Activated T-cell treated with anti-CD3 and anti-CD28 coated beads, Interleukin-2, amount 50 U/mL, for 72 hours (primary cell): ENCODE data around the gene THAP3. TPM values are rescaled to one million over a fixed set of nuclear protein-coding genes. Genes with fewer than 3 reads are reported as not detected.

Experiments
- ATAC-seq, 2 donors: fragments of 150-1000 bp; cut with Tn5 transposase; replicated peaks in 1 of 2; 2 replicates each; pipeline ENCODE4 v1.10.0; 2021; ENCODE audit warnings: moderate library complexity in 2 of 2, mild to moderate bottlenecking in 1 of 2
- DNase-seq, 2 donors: peaks; one replicate each; pipeline ENCODE4 v3.0.0; 2021 to 2022; ENCODE audit warnings: mixed read lengths in 1 of 2
- H3K27ac Mint-ChIP-seq: one replicate; pipeline ENCODE4 v1.8.0; 2022; ENCODE audit warnings: mild to moderate bottlenecking, moderate library complexity, mixed read lengths
- H3K27me3 Mint-ChIP-seq: one replicate; pipeline ENCODE4 v1.8.0; 2022; ENCODE audit warnings: low read depth, mixed read lengths
- H3K36me3 Mint-ChIP-seq, 2 donors: one replicate each; pipeline ENCODE4 v1.8.0; 2022; ENCODE audit warnings: mixed read lengths in 2 of 2, mild to moderate bottlenecking in 1 of 2; ENCODE audit not compliant: insufficient read depth in 2 of 2
- H3K4me1 Mint-ChIP-seq: one replicate; pipeline ENCODE4 v1.8.0; 2022; ENCODE audit warnings: low read depth, mixed read lengths
- H3K4me3 Mint-ChIP-seq, 2 donors: one replicate each; pipeline ENCODE4 v1.8.0; 2022; ENCODE audit warnings: mild to moderate bottlenecking in 2 of 2, mixed read lengths in 2 of 2, moderate library complexity in 2 of 2
- H3K9me3 Mint-ChIP-seq, 2 donors: one replicate each; pipeline ENCODE4 v1.8.0; 2022; ENCODE audit warnings: mixed read lengths in 2 of 2
- total RNA-seq, 2 donors: library from RNA; stranded (reverse); gene quantifications; one replicate each; pipeline ENCODE4 v1.2.3, GENCODE V29; 2022

THAP3 gene
- total RNA-seq, 2 donors from 2014 or later = 27.0 to 30.5 TPM

DNA sequence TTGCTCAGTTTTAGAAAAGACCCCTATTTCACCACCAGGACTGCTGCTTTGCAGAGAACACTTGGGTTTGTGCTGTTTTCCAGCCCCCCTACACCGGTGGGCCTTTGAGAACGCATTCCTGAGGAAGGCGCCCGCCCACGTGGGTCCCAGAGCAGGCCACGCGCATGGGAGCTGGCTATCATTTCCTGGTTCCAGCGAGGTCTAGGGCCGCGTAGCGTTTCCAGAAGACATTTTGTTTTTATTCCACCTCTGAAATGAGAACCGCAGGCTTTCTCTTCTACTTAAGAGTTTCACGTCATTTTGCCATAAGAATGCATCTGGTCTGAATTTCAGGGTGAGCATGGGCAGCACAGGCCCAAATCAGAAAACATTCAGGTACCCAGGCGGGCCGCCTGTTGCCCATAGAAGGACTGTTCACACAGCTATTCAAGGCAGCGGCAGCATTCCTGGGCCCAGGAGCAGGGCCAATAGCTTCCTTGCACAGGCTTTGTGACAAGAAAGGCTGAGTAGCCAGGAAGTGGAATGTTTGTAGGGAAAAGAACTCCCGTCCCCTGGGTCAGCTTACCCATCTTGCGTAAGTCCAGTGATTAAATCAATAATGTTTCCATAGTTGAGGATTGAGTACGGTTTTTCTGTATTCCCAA is 20.6 kb upstream of the THAP3 start:
- no peak for ATAC-seq
- Mint-ChIP-seq H3K4me3 (peak overlapping the region; percentile 79 to 91), H3K9me3 (no peaks in the 10 kb centered on the region), H3K4me1 (peaks cover 25% of the 10 kb centered on the region), H3K27me3 (no peaks in the 10 kb centered on the region), H3K27ac (peak overlapping the region; percentile 95), H3K36me3 (peaks cover 4% of the 10 kb centered on the region in 2 donors)
- DNase-seq = no peak

DNA sequence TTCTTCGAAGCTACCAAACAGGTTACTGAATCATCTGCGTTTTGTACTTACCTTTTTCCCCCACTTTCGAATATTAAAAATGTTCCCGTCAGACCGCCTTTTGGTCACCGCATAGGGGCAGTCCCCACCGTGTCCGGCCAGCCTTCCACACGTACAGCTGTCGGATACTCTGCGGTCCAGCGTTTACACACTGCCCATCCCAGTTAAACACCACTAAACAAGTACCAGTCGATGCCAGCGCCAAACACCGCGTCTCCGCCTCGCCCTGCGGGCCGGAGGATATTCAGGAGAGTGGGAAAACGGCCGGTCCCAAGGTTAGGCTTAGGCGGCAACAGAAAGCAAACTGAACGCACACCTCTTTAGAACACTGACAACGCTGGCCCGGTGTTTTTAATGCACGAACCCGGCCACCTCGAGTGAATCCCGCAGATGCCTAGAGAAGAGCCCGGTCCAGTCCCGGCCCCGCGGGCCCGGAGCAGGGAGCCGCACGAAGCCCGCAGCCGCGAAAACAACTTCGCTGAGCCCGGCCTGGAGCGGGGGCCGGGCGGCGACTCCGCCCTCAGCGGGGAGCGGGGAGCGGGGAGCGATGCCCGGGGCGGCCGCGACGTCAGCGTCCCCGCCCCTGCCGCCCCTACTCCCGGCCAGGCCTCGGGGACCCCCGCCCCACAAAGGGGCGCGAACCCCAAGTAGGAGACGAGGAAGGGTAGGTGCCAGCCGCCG is 11.9 kb upstream of the THAP3 start:
- peak; percentile 17 to 43 for DNase-seq
- Mint-ChIP-seq H3K4me1 (peaks cover 25% of the 10 kb centered on the region), H3K27me3 (no peaks in the 10 kb centered on the region), H3K36me3 (peaks cover 5 to 9% of the 10 kb centered on the region in 2 donors), H3K27ac (peak overlapping the region; percentile 83), H3K9me3 (no peaks in the 10 kb centered on the region), H3K4me3 (peak overlapping the region; percentile 87 to 94)
- ATAC-seq = peak; percentile 56 to 58

- ATAC-seq = peak; percentile 96 to 97
- H3K9me3 Mint-ChIP-seq = no peaks in the 10 kb centered on the region
- H3K36me3 Mint-ChIP-seq = peaks cover 5 to 9% of the 10 kb centered on the region in 2 donors
- peak within 1 kb of the TSS; percentile 83 for H3K27ac Mint-ChIP-seq
- no peaks in the 10 kb centered on the region for H3K27me3 Mint-ChIP-seq
- peak within 1 kb of the TSS; percentile 87 to 94 for H3K4me3 Mint-ChIP-seq
- H3K4me1 Mint-ChIP-seq = peaks cover 25% of the 10 kb centered on the region
- DNase-seq = peak; percentile 100
These were observed 11.2 kb upstream of the THAP3 start, which contains the start of gene PHF13 for GRCh38 chr1:6613361-6614018. TSS of gene PHF13 (plus strand) at chr1:6613731. CDS start at chr1:6614067, 336 bp downstream.

DNA sequence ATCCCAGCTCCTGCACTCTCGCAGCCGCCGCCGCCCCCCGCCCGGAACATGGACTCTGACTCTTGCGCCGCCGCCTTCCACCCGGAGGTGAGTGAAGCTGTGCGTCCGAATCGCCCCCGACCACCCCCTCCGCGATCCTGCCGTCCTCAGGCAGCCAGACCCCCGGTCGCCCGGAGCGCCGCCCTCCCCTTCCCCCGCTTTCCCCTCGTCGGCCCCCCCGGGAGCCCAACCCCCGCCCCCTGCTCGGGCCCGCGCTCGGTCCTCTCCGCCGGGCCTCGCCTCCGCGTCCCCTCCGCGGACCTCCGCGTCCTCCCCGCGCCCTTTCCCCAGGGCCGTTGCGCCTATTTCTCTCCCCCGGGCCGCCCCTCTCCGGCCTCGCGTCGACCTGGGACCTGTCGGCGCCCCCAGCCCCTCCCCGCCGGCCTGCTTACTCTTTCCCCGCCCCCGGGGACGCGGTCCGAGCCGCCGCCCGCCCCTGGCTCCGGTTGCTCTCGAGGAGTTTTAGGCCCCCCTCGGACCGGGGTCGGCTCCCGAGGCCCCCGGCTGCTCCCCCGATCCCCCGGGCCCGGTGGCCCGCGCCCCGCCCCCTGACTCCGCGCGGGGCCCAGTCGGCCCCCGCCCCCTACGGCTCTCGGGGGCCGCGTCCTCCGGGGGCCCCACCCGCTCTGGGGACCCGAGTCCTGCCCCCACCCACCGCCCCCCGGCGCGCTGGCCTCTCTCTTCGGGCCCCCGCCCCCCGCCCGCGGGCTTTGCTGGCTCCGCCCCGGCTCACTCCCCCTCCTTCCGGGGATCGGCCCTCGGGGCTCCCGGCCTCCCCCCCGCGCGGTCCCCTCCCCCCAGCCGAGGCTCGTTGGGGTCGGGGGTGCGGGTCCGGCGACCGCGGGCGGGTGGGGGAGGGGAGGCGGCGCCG is 10.4 kb upstream of the THAP3 start:
- H3K9me3 Mint-ChIP-seq = no peaks in the 10 kb centered on the region
- no peak overlapping the region for H3K27ac Mint-ChIP-seq
- H3K4me1 Mint-ChIP-seq = peaks cover 25% of the 10 kb centered on the region
- ATAC-seq (peak; percentile 5 to 12), DNase-seq (peak; percentile 71 to 76)
- H3K36me3 Mint-ChIP-seq = peaks cover 5 to 9% of the 10 kb centered on the region in 2 donors
- no peaks in the 10 kb centered on the region for H3K27me3 Mint-ChIP-seq
- peak overlapping the region; percentile 65 to 80 for H3K4me3 Mint-ChIP-seq

DNA sequence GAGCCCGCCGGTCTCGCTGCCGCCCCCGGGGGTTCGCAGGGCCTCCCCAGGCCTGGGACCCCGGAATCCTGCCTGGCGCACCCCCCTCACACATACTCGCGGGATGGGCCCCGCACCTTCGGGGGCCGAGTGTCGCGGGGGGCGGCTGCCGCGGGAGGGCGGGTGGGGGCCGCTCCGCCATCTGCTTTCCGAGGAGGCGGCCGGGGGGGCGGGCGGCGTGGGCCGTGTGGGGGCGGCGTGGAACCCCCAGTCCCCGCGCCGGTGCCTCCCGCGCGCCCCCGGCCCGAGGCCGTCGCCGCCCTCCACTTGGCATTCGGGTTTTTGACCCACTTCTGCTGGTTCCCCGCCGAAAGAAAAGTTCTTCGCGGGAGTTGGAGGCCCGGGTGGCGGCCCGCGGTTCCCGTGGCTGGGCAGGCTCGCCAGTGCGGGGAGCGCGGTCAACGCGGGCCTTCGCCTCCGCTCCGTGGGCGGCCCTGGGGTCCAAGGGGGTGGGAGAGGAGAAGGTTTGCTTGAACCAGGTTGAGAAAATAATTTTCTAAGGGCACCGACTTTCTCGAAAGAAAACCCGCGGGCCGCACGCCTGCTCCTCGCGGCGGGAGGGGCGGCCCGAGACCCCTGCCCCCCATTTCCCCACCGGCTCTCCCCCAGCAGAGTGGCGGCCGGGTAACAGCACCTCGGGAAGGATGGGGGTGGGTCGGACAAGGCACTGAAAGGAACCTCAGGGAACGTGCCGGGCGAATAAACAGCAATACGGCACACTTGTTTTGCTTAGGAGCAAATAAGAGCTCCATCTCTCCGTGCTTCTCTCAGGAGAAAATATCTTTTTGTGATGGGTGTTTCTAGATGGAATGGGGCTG is 9.5 kb upstream of the THAP3 start:
- DNase-seq (peak; percentile 25 to 28), ATAC-seq (no peak)
- peak overlapping the region; percentile 62 to 79 for H3K4me3 Mint-ChIP-seq
- H3K27me3 Mint-ChIP-seq = no peaks in the 10 kb centered on the region
- H3K4me1 Mint-ChIP-seq = peaks cover 25% of the 10 kb centered on the region
- no peaks in the 10 kb centered on the region for H3K9me3 Mint-ChIP-seq
- peaks cover 5 to 12% of the 10 kb centered on the region in 2 donors for H3K36me3 Mint-ChIP-seq
- H3K27ac Mint-ChIP-seq = no peak overlapping the region

GRCh38 chr1:6619045-6619444 is 5.6 kb upstream of the THAP3 start:
- H3K9me3 Mint-ChIP-seq = no peaks in the 10 kb centered on the region
- no peak overlapping the region for H3K4me3 Mint-ChIP-seq
- H3K27me3 Mint-ChIP-seq = no peaks in the 10 kb centered on the region
- H3K4me1 Mint-ChIP-seq = peaks cover 15% of the 10 kb centered on the region
- no peak overlapping the region for H3K27ac Mint-ChIP-seq
- ATAC-seq = no peak
- peaks cover 3 to 17% of the 10 kb centered on the region in 2 donors for H3K36me3 Mint-ChIP-seq
- DNase-seq = no peak

- no peak for ATAC-seq
- no peak overlapping the region for H3K27ac Mint-ChIP-seq
- no peak for DNase-seq
- H3K9me3 Mint-ChIP-seq = no peaks in the 10 kb centered on the region
- H3K27me3 Mint-ChIP-seq = no peaks in the 10 kb centered on the region
- H3K4me1 Mint-ChIP-seq = peaks cover 16% of the 10 kb centered on the region
- H3K4me3 Mint-ChIP-seq = no peak overlapping the region
- peaks cover 2 to 12% of the 10 kb centered on the region in 2 donors for H3K36me3 Mint-ChIP-seq
These were observed 3.0 kb upstream of the THAP3 start for GRCh38 chr1:6621429-6622391.

DNA sequence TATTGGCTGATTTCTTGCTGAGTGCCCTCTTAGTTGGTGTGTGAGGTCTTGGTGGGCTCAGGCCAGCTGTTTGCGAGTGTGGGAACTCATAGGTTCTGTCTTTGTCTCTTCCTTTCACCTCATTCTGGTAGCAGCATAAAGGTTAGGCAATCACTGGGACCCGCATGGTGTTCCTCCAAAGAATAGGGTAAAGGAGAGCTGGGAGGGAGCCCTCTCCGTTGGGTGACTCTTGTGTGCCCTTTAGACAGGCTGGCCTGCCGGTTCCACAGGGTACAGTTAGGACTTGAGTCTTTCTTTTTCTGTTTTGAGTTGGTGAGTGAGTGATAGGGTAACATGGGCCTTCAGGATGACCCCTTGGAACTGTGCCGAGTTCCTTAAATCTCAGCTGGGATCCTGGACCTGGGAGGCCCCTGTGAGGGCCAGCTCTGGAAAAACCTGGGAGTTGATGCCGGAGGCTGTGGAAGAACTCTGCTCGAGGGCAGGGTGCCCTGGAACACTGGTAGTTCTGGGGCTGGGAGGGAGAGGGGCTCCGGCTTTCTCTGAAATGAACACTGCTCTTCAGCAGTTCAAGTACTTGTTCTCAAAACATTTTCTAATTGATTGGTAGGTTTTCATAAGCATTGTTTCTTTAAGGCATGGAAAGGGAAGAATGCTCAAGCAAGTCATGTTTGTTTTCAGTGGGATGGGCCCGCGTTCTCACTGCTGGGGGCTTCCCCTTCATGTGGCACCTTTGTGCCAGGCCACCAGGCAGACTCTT is 2.1 kb upstream of the THAP3 start:
- H3K36me3 Mint-ChIP-seq = peaks cover 3 to 12% of the 10 kb centered on the region in 2 donors

DNA sequence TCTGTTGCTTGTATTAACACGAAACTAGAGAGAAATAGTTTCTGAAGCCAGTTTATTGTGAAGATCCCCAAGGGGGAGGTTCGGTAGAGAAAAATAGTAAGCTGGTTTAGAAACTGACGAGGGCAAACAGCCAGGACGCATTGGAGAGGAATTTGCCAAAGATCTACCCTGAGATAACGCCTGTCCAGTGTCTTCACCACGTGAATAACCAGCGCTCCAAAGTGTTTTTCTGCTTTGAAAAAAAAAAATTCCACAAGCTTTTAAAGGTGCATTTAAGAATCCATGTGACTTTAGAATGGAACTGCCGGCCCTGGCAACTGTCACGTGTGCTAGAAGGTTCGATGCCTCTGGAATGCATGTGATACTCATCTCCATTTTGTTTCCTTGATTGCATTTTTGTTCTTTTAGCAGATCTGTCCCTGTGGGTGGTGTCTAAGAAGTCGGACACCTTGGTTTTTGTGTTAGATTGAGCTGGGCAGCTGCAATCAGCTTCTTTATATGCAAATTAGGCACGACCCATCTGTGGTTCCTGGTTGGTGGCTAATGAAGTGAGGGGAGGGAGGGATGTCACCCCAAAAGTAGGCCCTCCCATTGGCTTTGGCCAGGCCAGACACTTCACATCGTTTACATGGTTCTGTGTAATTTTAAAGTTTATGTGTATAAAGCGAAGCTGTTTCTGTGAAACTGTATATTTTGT is 1.3 kb upstream of the THAP3 start:
- peaks cover 4 to 15% of the 10 kb centered on the region in 2 donors for H3K36me3 Mint-ChIP-seq
- H3K4me3 Mint-ChIP-seq = peak overlapping the region in 1 of 2 donors; percentile 41
- H3K9me3 Mint-ChIP-seq = no peaks in the 10 kb centered on the region
- peaks cover 26% of the 10 kb centered on the region for H3K4me1 Mint-ChIP-seq
- ATAC-seq = no peak
- no peaks in the 10 kb centered on the region for H3K27me3 Mint-ChIP-seq
- H3K27ac Mint-ChIP-seq = no peak overlapping the region
- DNase-seq = no peak

More for the DNA sequence above, 2.1 kb upstream of the THAP3 start:
- Mint-ChIP-seq H3K27ac (no peak overlapping the region), H3K4me3 (no peak overlapping the region), H3K4me1 (peaks cover 23% of the 10 kb centered on the region), H3K9me3 (no peaks in the 10 kb centered on the region), H3K27me3 (no peaks in the 10 kb centered on the region)
- DNase-seq = no peak
- no peak for ATAC-seq

DNA sequence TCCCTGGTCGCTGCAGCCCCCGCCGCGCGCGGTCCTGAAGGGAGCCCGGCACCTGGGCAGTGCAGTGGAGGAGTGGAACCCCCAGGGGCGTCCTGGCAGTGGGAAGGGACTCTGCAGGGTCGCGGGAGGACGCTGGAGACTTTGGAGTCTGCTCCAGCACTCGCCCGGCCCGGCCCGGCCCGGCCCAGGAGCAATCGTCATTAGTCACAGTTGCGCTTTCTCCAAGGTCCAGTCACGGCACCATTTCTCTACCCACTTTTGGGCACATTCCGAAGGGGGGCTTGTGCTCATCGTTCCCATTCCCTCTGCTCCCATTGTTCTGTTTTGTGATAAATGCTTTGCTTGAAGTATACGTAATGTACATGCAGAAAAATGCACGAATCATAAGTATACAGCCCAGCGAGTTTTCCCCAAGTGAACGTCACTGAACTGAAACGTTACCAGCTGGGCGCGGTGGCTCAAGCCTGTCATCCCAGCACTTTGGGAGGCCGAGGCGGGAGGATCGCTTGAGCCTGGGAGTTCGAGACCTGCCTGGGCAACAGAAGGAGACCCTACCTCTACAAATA is 999 bp downstream of the THAP3 start:
- Mint-ChIP-seq H3K36me3 (peaks cover 4 to 13% of the 10 kb centered on the region in 2 donors), H3K4me1 (peaks cover 26% of the 10 kb centered on the region), H3K27me3 (no peaks in the 10 kb centered on the region), H3K27ac (peak overlapping the region; percentile 85), H3K9me3 (no peaks in the 10 kb centered on the region), H3K4me3 (peak overlapping the region; percentile 88 to 91)
- DNase-seq (peak in 1 of 2 donors; percentile 43), ATAC-seq (peak; percentile 49 to 50)
